Activated CD4-positive, alpha-beta T cell treated with anti-CD3 and anti-CD28 coated beads for 48 hours (primary cell): ENCODE results near the gene ZNRD2.
A peak's percentile ranks its signal among the peaks of the same experiment; 100 is the strongest.
"Not testable (repeated sequence)": the region's sequence is repeated elsewhere in the genome, so short reads cannot be mapped to it uniquely, and the experiment has no call there.

Experiments used
- DNase-seq: peaks from one replicate; pipeline ENCODE4 v3.0.0-alpha.2; 2020

ZNRD2 gene

GRCh38 chr11:65557280-65558001 is 12.8 kb upstream of the ZNRD2 start:
- DNase-seq: no peak

GRCh38 chr11:65558002-65558929 is 12.0 kb upstream of the ZNRD2 start, which contains the start of gene LTBP3:
Gene LTBP3 (minus strand): TSS chr11:65558359. CDS start chr11:65557959, 400 bp downstream.
- peak; percentile 49 for DNase-seq

GRCh38 chr11:65558930-65559509 is 11.3 kb upstream of the ZNRD2 start:
- no peak for DNase-seq

- peak; percentile 45 for DNase-seq
These were observed 10.7 kb upstream of the ZNRD2 start for GRCh38 chr11:65559535-65559934.

- DNase-seq: no peak
These were observed 10.2 kb upstream of the ZNRD2 start for GRCh38 chr11:65559951-65560537.

GRCh38 chr11:65560555-65561418 is 9.5 kb upstream of the ZNRD2 start:
- DNase-seq: no peak

GRCh38 chr11:65562020-65562419 is 8.3 kb upstream of the ZNRD2 start:
- DNase-seq: no peak

GRCh38 chr11:65562788-65563187 is 7.5 kb upstream of the ZNRD2 start:
- DNase-seq: no peak

GRCh38 chr11:65563601-65564000 is 6.7 kb upstream of the ZNRD2 start:
- no peak for DNase-seq

- DNase-seq: not testable (repeated sequence)
These were observed 5.3 kb upstream of the ZNRD2 start for GRCh38 chr11:65564879-65565559.

GRCh38 chr11:65565624-65566453 is 4.4 kb upstream of the ZNRD2 start:
- no peak for DNase-seq

- no peak for DNase-seq
These were observed 909 bp upstream of the ZNRD2 start for GRCh38 chr11:65569164-65569972.

- DNase-seq: no peak
These were observed 1.1 kb downstream of the ZNRD2 start for GRCh38 chr11:65571420-65571819.

- no peak for DNase-seq
These were observed 1.7 kb downstream of the ZNRD2 start for GRCh38 chr11:65571940-65572339.

GRCh38 chr11:65572356-65573051 is 2.2 kb downstream of the ZNRD2 start, which contains the start of gene FAM89B:
Gene FAM89B (plus strand): TSS chr11:65572538. CDS start chr11:65572670, 132 bp downstream.
- peak; percentile 94 for DNase-seq

GRCh38 chr11:65573391-65574079 is 3.3 kb downstream of the ZNRD2 start:
- peak; percentile 45 for DNase-seq

- DNase-seq: peak; percentile 93
These were observed 4.0 kb downstream of the ZNRD2 start for GRCh38 chr11:65574109-65574810.
